Measurements from ENCODE around the gene C5orf15.

C5orf15 gene

GRCh38 chr5:133909603-133910002, 58.8 kb downstream of the C5orf15 start:
- no peaks in the 10 kb centered on the region for H3K4me1 ChIP-seq (ENCODE audit: low read length)
- no peaks in the 10 kb centered on the region for H3K79me2 ChIP-seq (ENCODE audit: low read length)
- no peaks in the 10 kb centered on the region for H4K20me1 ChIP-seq (ENCODE audit: insufficient read depth, low read length)
- TF ChIP-seq, protein P1, sequence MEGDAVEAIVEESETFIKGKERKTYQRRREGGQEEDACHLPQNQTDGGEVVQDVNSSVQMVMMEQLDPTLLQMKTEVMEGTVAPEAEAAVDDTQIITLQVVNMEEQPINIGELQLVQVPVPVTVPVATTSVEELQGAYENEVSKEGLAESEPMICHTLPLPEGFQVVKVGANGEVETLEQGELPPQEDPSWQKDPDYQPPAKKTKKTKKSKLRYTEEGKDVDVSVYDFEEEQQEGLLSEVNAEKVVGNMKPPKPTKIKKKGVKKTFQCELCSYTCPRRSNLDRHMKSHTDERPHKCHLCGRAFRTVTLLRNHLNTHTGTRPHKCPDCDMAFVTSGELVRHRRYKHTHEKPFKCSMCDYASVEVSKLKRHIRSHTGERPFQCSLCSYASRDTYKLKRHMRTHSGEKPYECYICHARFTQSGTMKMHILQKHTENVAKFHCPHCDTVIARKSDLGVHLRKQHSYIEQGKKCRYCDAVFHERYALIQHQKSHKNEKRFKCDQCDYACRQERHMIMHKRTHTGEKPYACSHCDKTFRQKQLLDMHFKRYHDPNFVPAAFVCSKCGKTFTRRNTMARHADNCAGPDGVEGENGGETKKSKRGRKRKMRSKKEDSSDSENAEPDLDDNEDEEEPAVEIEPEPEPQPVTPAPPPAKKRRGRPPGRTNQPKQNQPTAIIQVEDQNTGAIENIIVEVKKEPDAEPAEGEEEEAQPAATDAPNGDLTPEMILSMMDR (IDR thresholded peaks at IDR 0.05; ENCODE audit: low read depth, low read length) = no peak
- TF ChIP-seq EZH2phosphoT487 (IDR thresholded peaks at IDR 0.05; ENCODE audit: low read depth) = no peak
- H3K4me2 ChIP-seq (ENCODE audit: low read length) = no peak overlapping the region
- no peak overlapping the region for H3K4me3 ChIP-seq (ENCODE audit: low read length)
- H3K36me3 ChIP-seq (replicated peaks; ENCODE audit: low read depth, low read length) = no peaks in the 10 kb centered on the region
- H3K9ac ChIP-seq (ENCODE audit: low read length) = no peak overlapping the region
- H3K9me3 ChIP-seq (ENCODE audit: insufficient read depth, low read length) = no peaks in the 10 kb centered on the region
- no peak overlapping the region for H3K27ac ChIP-seq (ENCODE audit: low read length)
- no peaks in the 10 kb centered on the region for H3K27me3 ChIP-seq (ENCODE audit: low read depth, low read length)
- no peak overlapping the region for H2AFZ ChIP-seq (ENCODE audit: low read depth, low read length)

DNA sequence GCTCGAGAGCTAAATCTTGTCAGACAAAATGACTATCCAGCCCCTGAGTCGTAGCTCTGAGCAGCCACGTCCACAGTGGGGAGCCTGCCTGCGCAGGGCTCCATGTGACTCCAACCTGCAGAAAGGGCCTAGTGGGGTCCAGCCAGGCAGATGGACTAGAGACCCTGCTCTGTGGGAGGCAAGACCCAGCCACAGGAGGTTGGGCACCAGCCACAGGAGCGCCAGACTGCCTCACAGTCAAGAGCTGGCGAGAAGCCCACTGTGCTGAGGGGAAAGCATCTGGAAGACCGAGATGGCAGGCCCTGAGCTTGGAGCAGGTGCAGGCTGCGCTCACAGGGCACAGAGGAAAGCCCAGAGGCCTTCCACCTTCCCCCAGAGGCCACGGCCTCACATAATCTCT, 61.4 kb downstream of the C5orf15 start:
- H3K36me3 ChIP-seq (replicated peaks; ENCODE audit: low read depth, low read length) = no peaks in the 10 kb centered on the region
- H3K9ac ChIP-seq (ENCODE audit: low read length) = no peak overlapping the region
- no peak overlapping the region for H2AFZ ChIP-seq (ENCODE audit: low read depth, low read length)
- H4K20me1 ChIP-seq (ENCODE audit: insufficient read depth, low read length) = no peaks in the 10 kb centered on the region
- no peak overlapping the region for H3K4me3 ChIP-seq (ENCODE audit: low read length)
- H3K27me3 ChIP-seq (ENCODE audit: low read depth, low read length) = no peaks in the 10 kb centered on the region
- H3K27ac ChIP-seq (ENCODE audit: low read length) = no peak overlapping the region
- H3K79me2 ChIP-seq (ENCODE audit: low read length) = no peaks in the 10 kb centered on the region
- no peaks in the 10 kb centered on the region for H3K4me1 ChIP-seq (ENCODE audit: low read length)
- no peaks in the 10 kb centered on the region for H3K9me3 ChIP-seq (ENCODE audit: insufficient read depth, low read length)
- TF ChIP-seq, protein P1 (IDR thresholded peaks at IDR 0.05; ENCODE audit: low read depth, low read length) = no peak
- no peak for TF ChIP-seq EZH2phosphoT487 (IDR thresholded peaks at IDR 0.05; ENCODE audit: low read depth)
- H3K4me2 ChIP-seq (ENCODE audit: low read length) = no peak overlapping the region

DNA sequence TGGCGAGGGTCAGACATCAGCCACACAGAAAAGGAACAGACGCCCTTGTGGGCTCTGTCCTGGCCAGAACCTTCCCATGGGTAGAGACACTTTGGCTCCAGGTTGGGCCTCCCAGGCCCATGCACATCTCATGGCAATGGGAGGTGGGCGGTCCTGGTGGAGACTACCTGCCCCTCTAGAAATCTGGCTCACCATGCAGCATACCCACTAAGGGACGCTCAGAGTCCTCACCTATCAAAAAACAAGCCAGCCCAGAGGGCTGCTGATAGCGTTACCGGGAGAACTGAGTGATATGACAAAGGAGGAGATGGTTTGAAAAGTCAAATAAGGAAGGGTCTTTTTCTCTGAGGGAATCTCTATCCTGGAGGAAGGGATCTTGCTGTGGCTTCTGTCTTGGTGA, 62.1 kb downstream of the C5orf15 start:
- H3K4me1 ChIP-seq (ENCODE audit: low read length) = no peaks in the 10 kb centered on the region

More for the DNA sequence above, 62.1 kb downstream of the C5orf15 start:
- H3K4me3 ChIP-seq (ENCODE audit: low read length) = no peak overlapping the region
- H4K20me1 ChIP-seq (ENCODE audit: insufficient read depth, low read length) = no peaks in the 10 kb centered on the region
- TF ChIP-seq, protein P1 (IDR thresholded peaks at IDR 0.05; ENCODE audit: low read depth, low read length) = no peak
- TF ChIP-seq EZH2phosphoT487 (IDR thresholded peaks at IDR 0.05; ENCODE audit: low read depth) = no peak
- no peaks in the 10 kb centered on the region for H3K9me3 ChIP-seq (ENCODE audit: insufficient read depth, low read length)
- H3K27ac ChIP-seq (ENCODE audit: low read length) = no peak overlapping the region
- H3K9ac ChIP-seq (ENCODE audit: low read length) = no peak overlapping the region
- H3K79me2 ChIP-seq (ENCODE audit: low read length) = no peaks in the 10 kb centered on the region
- no peak overlapping the region for H2AFZ ChIP-seq (ENCODE audit: low read depth, low read length)
- no peaks in the 10 kb centered on the region for H3K36me3 ChIP-seq (replicated peaks; ENCODE audit: low read depth, low read length)
- no peaks in the 10 kb centered on the region for H3K27me3 ChIP-seq (ENCODE audit: low read depth, low read length)
- no peak overlapping the region for H3K4me2 ChIP-seq (ENCODE audit: low read length)
